SU-DHL-6 (cell line): ENCODE data around the gene SLC22A4.

Source experiments
- EZH2phosphoT487 ChIP-seq: fragments of 200-600 bp; sonication (generic), shearing (Covaris generic); conservative IDR thresholded peaks from 2 replicates; pipeline ENCODE4 v1.6.1; 2018; ENCODE audit warnings: mild to moderate bottlenecking, antibody characterized with exemption, low read length, moderate library complexity, mixed read lengths
- TF ChIP-seq, protein P1 (sequence below): fragments of 200-600 bp; sonication (generic); IDR thresholded peaks from one replicate; pipeline ENCODE4 v1.5.1; 2017; ENCODE audit warnings: antibody characterized with exemption, mild to moderate bottlenecking, low read length, moderate library complexity; ENCODE audit not compliant: insufficient read depth, poor library complexity, severe bottlenecking

DNA sequence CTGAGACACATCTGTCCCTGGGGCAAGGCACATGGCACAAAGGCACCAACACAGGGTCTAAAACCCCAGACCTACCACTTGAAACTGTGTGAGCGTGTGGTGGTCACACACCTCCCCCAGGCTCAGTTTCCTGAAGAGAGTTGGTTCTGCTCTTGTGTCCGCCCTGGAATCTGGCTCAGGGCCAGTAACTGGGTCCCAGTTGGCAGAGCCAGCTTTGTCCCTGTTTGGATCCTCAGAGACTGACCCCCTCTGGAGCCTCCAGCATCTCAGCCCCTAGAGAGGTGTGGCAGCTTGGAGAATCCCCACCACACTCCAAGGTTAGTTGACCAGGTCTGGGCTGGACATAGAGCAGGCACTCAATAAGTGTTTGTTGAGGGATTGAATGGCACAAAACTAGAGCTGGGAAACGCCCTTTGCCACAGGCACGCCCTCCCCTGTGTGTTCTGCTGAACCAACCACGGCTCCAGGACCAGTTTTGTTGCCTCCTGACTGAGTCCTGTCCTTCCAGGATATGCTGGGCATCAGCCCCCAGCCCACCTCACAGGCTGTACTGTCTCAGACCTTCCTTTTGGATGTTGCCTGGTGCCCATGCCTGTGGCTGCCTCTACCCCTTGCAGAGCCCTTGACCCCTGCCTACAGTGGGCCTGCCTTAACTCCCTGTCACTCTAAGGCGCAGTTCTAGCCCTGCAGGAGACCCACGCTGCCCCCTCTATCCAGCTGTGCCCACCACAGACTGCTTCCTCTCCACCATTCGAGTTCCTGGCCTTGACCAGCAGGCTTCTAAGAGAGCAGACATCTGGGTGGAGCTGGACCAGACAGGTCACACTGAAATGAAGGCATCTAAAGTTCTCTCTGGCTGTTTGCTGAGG, 40.5 kb upstream of the SLC22A4 start:
- TF ChIP-seq, protein P1, sequence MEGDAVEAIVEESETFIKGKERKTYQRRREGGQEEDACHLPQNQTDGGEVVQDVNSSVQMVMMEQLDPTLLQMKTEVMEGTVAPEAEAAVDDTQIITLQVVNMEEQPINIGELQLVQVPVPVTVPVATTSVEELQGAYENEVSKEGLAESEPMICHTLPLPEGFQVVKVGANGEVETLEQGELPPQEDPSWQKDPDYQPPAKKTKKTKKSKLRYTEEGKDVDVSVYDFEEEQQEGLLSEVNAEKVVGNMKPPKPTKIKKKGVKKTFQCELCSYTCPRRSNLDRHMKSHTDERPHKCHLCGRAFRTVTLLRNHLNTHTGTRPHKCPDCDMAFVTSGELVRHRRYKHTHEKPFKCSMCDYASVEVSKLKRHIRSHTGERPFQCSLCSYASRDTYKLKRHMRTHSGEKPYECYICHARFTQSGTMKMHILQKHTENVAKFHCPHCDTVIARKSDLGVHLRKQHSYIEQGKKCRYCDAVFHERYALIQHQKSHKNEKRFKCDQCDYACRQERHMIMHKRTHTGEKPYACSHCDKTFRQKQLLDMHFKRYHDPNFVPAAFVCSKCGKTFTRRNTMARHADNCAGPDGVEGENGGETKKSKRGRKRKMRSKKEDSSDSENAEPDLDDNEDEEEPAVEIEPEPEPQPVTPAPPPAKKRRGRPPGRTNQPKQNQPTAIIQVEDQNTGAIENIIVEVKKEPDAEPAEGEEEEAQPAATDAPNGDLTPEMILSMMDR, result no peak
- no peak for TF ChIP-seq EZH2phosphoT487
